HG02870 (cell line): ENCODE results near the gene GGA1.
"Not testable (repeated sequence)": the region's sequence is repeated elsewhere in the genome, so short reads cannot be mapped to it uniquely, and the experiment has no call there.

Source experiments
- ATAC-seq: cut with Tn5 transposase; IDR thresholded peaks from one replicate; pipeline ENCODE4 v1.9.1; 2021; ENCODE audit warnings: mild to moderate bottlenecking, moderate library complexity; ENCODE audit not compliant: unreplicated experiment

Gene GGA1

GRCh38 chr22:37609240-37610152 lies 862 bp downstream of the GGA1 start:
- no peak for ATAC-seq

GRCh38 chr22:37610153-37610475 lies 1.5 kb downstream of the GGA1 start:
- not testable (repeated sequence) for ATAC-seq

- no peak for ATAC-seq
Measured at GRCh38 chr22:37610480-37611129, 2.0 kb downstream of the GGA1 start.

GRCh38 chr22:37611207-37611606 lies 2.6 kb downstream of the GGA1 start:
- ATAC-seq = no peak

GRCh38 chr22:37616201-37617083 lies 7.8 kb downstream of the GGA1 start:
- ATAC-seq = no peak

- no peak for ATAC-seq
Measured at GRCh38 chr22:37617431-37617830, 8.8 kb downstream of the GGA1 start.

- ATAC-seq = no peak
Measured at GRCh38 chr22:37618072-37618656, 9.5 kb downstream of the GGA1 start.

- no peak for ATAC-seq
Measured at GRCh38 chr22:37618674-37619073, 10.0 kb downstream of the GGA1 start.

- ATAC-seq = no peak
Measured at GRCh38 chr22:37619991-37620390, 11.4 kb downstream of the GGA1 start.

- no peak for ATAC-seq
Measured at GRCh38 chr22:37621352-37621860, 12.8 kb downstream of the GGA1 start.

GRCh38 chr22:37623075-37624016 lies 14.7 kb downstream of the GGA1 start:
- ATAC-seq = no peak

- ATAC-seq = no peak
Measured at GRCh38 chr22:37624017-37624365, 15.4 kb downstream of the GGA1 start.

- no peak for ATAC-seq
Measured at GRCh38 chr22:37624876-37625275, 16.2 kb downstream of the GGA1 start.

- no peak for ATAC-seq
Measured at GRCh38 chr22:37625737-37626136, 17.1 kb downstream of the GGA1 start.

- no peak for ATAC-seq
Measured at GRCh38 chr22:37626144-37626543, 17.5 kb downstream of the GGA1 start.

- ATAC-seq = no peak
Measured at GRCh38 chr22:37626556-37627075, 18.0 kb downstream of the GGA1 start.

GRCh38 chr22:37627121-37627520 lies 18.5 kb downstream of the GGA1 start:
- no peak for ATAC-seq

- no peak for ATAC-seq
Measured at GRCh38 chr22:37627545-37627944, 18.9 kb downstream of the GGA1 start.

- ATAC-seq = no peak
Measured at GRCh38 chr22:37628830-37629229, 20.2 kb downstream of the GGA1 start.

- no peak for ATAC-seq
Measured at GRCh38 chr22:37629928-37630327, 21.3 kb downstream of the GGA1 start.
